ENCODE data around the gene HTT. TPM values are rescaled to one million over a fixed set of nuclear protein-coding genes. Genes with fewer than 3 reads are reported as not detected.

Gene HTT
- total RNA-seq, 2 experiments from 2014 or later = 56.9 to 62.6 TPM

GRCh38 chr4:3107691-3108121, 33.2 kb downstream of the HTT start:
- no peaks in the 10 kb centered on the region for H3K27me3 ChIP-seq (ENCODE audit: control insufficient read depth in 1 of 2, insufficient read depth in 2 of 2, low read length in 2 of 2)
- POLR2A ChIA-PET = interaction anchor here (1.6 kb wide), 1 partner anchor 33 kb away, joined by 7 read pairs; the partner anchor contains the start of genes HTT and HTT-AS
- no peak overlapping the region for H3K27ac ChIP-seq (ENCODE audit: low read depth in 1 of 2, low read length in 2 of 2)
- Mint-ChIP-seq H3K9me3 (no peaks in the 10 kb centered on the region), H3K36me3 (ENCODE audit: low read depth) (peaks cover 83% of the 10 kb centered on the region), H3K4me1 (ENCODE audit: low read depth) (peaks cover 5% of the 10 kb centered on the region), H3K27ac (no peak overlapping the region), H3K4me3 (no peak overlapping the region), H3K27me3 (no peaks in the 10 kb centered on the region)
- DNase-seq (no peak), ATAC-seq (ENCODE audit: poor library complexity) (no peak)
- H3K4me3 ChIP-seq (ENCODE audit: low read length) = no peak overlapping the region
- intact Hi-C loops (cut with DNase I, micrococcal nuclease) = loop anchor here (1.0 to 10.0 kb wide), 4 partner anchors 29 to 373 kb away; no protein-coding TSS in a partner anchor
- TF ChIP-seq, protein P1, sequence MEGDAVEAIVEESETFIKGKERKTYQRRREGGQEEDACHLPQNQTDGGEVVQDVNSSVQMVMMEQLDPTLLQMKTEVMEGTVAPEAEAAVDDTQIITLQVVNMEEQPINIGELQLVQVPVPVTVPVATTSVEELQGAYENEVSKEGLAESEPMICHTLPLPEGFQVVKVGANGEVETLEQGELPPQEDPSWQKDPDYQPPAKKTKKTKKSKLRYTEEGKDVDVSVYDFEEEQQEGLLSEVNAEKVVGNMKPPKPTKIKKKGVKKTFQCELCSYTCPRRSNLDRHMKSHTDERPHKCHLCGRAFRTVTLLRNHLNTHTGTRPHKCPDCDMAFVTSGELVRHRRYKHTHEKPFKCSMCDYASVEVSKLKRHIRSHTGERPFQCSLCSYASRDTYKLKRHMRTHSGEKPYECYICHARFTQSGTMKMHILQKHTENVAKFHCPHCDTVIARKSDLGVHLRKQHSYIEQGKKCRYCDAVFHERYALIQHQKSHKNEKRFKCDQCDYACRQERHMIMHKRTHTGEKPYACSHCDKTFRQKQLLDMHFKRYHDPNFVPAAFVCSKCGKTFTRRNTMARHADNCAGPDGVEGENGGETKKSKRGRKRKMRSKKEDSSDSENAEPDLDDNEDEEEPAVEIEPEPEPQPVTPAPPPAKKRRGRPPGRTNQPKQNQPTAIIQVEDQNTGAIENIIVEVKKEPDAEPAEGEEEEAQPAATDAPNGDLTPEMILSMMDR (IDR thresholded peaks at IDR 0.05) = no peak
- H3K4me1 ChIP-seq (ENCODE audit: insufficient read depth, low read length) = peaks cover 5% of the 10 kb centered on the region
- H3K9me3 ChIP-seq (ENCODE audit: control insufficient read depth in 1 of 2, insufficient read depth in 1 of 2, low read length in 2 of 2) = no peaks in the 10 kb centered on the region
- H3K36me3 ChIP-seq (ENCODE audit: insufficient read depth, low read length) = peaks cover 50% of the 10 kb centered on the region
- CTCF ChIA-PET = interaction anchor here (1.0 to 2.4 kb wide), 4 partner anchors 14 to 27 kb away, joined by 3 to 9 read pairs (median 4); no protein-coding TSS in a partner anchor

GRCh38 chr4:3108211-3108610, 33.7 kb downstream of the HTT start:
- ChIA-PET POLR2A (interaction anchor here (1.6 kb wide), 1 partner anchor 34 kb away, joined by 7 read pairs; the partner anchor contains the start of genes HTT and HTT-AS), CTCF (interaction anchor here (1.0 to 2.4 kb wide), 3 partner anchors 14 to 26 kb away, joined by 3 to 9 read pairs (median 3); no protein-coding TSS in a partner anchor)
- H3K36me3 Mint-ChIP-seq (ENCODE audit: low read depth) = peaks cover 85% of the 10 kb centered on the region
- no peak for ATAC-seq (ENCODE audit: poor library complexity)
- Histone ChIP-seq H3K4me3 (ENCODE audit: low read length) (no peak overlapping the region), H3K27me3 (ENCODE audit: control insufficient read depth in 1 of 2, insufficient read depth in 2 of 2, low read length in 2 of 2) (no peaks in the 10 kb centered on the region), H3K9me3 (ENCODE audit: control insufficient read depth in 1 of 2, insufficient read depth in 1 of 2, low read length in 2 of 2) (no peaks in the 10 kb centered on the region), H3K36me3 (ENCODE audit: insufficient read depth, low read length) (peaks cover 54% of the 10 kb centered on the region), H3K4me1 (ENCODE audit: insufficient read depth, low read length) (peaks cover 5% of the 10 kb centered on the region), H3K27ac (ENCODE audit: low read depth in 1 of 2, low read length in 2 of 2) (no peak overlapping the region)
- DNase-seq = no peak
- intact Hi-C loops (cut with DNase I, micrococcal nuclease) = loop anchor here (5.0 to 10.0 kb wide), 2 partner anchors 87 to 239 kb away; no protein-coding TSS in a partner anchor
- peaks cover 5% of the 10 kb centered on the region for H3K4me1 Mint-ChIP-seq (ENCODE audit: low read depth)
- TF ChIP-seq, protein P1 (IDR thresholded peaks at IDR 0.05) = no peak
- no peaks in the 10 kb centered on the region for H3K9me3 Mint-ChIP-seq
- no peak overlapping the region for H3K27ac Mint-ChIP-seq
- H3K4me3 Mint-ChIP-seq = no peak overlapping the region
- no peaks in the 10 kb centered on the region for H3K27me3 Mint-ChIP-seq

GRCh38 chr4:3111461-3111860, 37.0 kb downstream of the HTT start:
- H3K36me3 Mint-ChIP-seq (ENCODE audit: low read depth) = peaks cover 96% of the 10 kb centered on the region

More at GRCh38 chr4:3111461-3111860, 37.0 kb downstream of the HTT start:
- peaks cover 3% of the 10 kb centered on the region for H3K4me1 ChIP-seq (ENCODE audit: insufficient read depth, low read length)
- no peak overlapping the region for H3K4me3 ChIP-seq (ENCODE audit: low read length)
- no peaks in the 10 kb centered on the region for H3K9me3 ChIP-seq (ENCODE audit: control insufficient read depth in 1 of 2, insufficient read depth in 1 of 2, low read length in 2 of 2)
- DNase-seq (no peak), ATAC-seq (ENCODE audit: poor library complexity) (no peak)
- TF ChIP-seq, protein P1 (IDR thresholded peaks at IDR 0.05) = no peak
- intact Hi-C loops (cut with DNase I, micrococcal nuclease) = no loop called here
- H3K36me3 ChIP-seq (ENCODE audit: insufficient read depth, low read length) = peaks cover 76% of the 10 kb centered on the region
- ChIA-PET POLR2A (no interaction called here), CTCF (no interaction called here)
- Mint-ChIP-seq H3K4me1 (ENCODE audit: low read depth) (peaks cover 4% of the 10 kb centered on the region), H3K4me3 (no peak overlapping the region), H3K27me3 (no peaks in the 10 kb centered on the region), H3K27ac (no peak overlapping the region), H3K9me3 (no peaks in the 10 kb centered on the region)
- no peak overlapping the region for H3K27ac ChIP-seq (ENCODE audit: low read depth in 1 of 2, low read length in 2 of 2)
- no peaks in the 10 kb centered on the region for H3K27me3 ChIP-seq (ENCODE audit: control insufficient read depth in 1 of 2, insufficient read depth in 2 of 2, low read length in 2 of 2)
